OCI-LY1 (cell line): Measurements from ENCODE around the gene SLC7A14.
"Not testable (repeated sequence)": the region's sequence is repeated elsewhere in the genome, so short reads cannot be mapped to it uniquely, and the experiment has no call there.

Experiments
- H2AFZ ChIP-seq: fragments of 200-600 bp; sonication (generic), shearing (Covaris generic); 2 replicates; pipeline ENCODE4 v1.6.0; 2014; ENCODE audit warnings: antibody characterized with exemption, mild to moderate bottlenecking, low read length
- H3F3A ChIP-seq: fragments of 200-600 bp; sonication (generic), shearing (Covaris generic); 2 replicates; pipeline ENCODE4 v1.6.0; 2014; ENCODE audit warnings: mild to moderate bottlenecking, antibody characterized with exemption, low read length, moderate library complexity; ENCODE audit not compliant: insufficient read depth
- H3K27ac ChIP-seq: fragments of 200-600 bp; sonication (generic); 2 replicates; pipeline ENCODE4 v1.5.1; 2014; ENCODE audit warnings: low read length, mixed run types, mild to moderate bottlenecking, low read depth; ENCODE audit not compliant: poor library complexity, severe bottlenecking
- H3K27me3 ChIP-seq: fragments of 200-600 bp; sonication (generic); 2 replicates; pipeline ENCODE4 v1.6.0; 2014; ENCODE audit warnings: antibody characterized with exemption, mild to moderate bottlenecking, low read length, moderate library complexity; ENCODE audit not compliant: insufficient read depth
- H3K36me3 ChIP-seq: fragments of 200-600 bp; sonication (generic); 2 replicates; pipeline ENCODE4 v1.6.1; 2014; ENCODE audit warnings: mild to moderate bottlenecking, antibody characterized with exemption, low read length, moderate library complexity, mixed read lengths; ENCODE audit not compliant: insufficient read depth
- H3K4me1 ChIP-seq: fragments of 200-600 bp; sonication (generic); 2 replicates; pipeline ENCODE4 v1.5.1; 2014; ENCODE audit warnings: mild to moderate bottlenecking, low read length, moderate library complexity; ENCODE audit not compliant: insufficient read depth, severe bottlenecking
- H3K4me2 ChIP-seq: fragments of 200-600 bp; sonication (generic), shearing (Covaris generic); 2 replicates; pipeline ENCODE4 v1.6.1; 2014; ENCODE audit warnings: low read length
- H3K4me3 ChIP-seq: fragments of 200-600 bp; sonication (generic); 2 replicates; pipeline ENCODE4 v1.5.1; 2014; ENCODE audit warnings: low read length, low read depth, mild to moderate bottlenecking, mixed read lengths; ENCODE audit not compliant: poor library complexity, severe bottlenecking
- H3K79me2 ChIP-seq: fragments of 200-600 bp; shearing (Covaris generic); 2 replicates; pipeline ENCODE4 v1.6.1; 2016; ENCODE audit warnings: mixed run types, low read length, mixed read lengths; ENCODE audit not compliant: insufficient read depth
- H3K9ac ChIP-seq: fragments of 200-600 bp; sonication (generic), shearing (Covaris generic); 2 replicates; pipeline ENCODE4 v1.6.1; 2014; ENCODE audit warnings: mild to moderate bottlenecking, low read length, mixed read lengths
- H3K9me2 ChIP-seq: fragments of 200-600 bp; sonication (generic), shearing (Covaris generic); 2 replicates; pipeline ENCODE4 v1.6.1; 2014; ENCODE audit warnings: low read depth, mild to moderate bottlenecking, low read length, mixed read lengths
- H3K9me3 ChIP-seq: fragments of 200-600 bp; shearing (Covaris generic); 2 replicates; pipeline ENCODE4 v1.6.1; 2014; ENCODE audit warnings: low read length, mixed read lengths
- H4K20me1 ChIP-seq: fragments of 200-600 bp; sonication (generic), shearing (Covaris generic); 2 replicates; pipeline ENCODE4 v1.6.0; 2016; ENCODE audit warnings: mild to moderate bottlenecking, low read length; ENCODE audit not compliant: insufficient read depth
- CTCF ChIP-seq: fragments of 200-600 bp; sonication (generic), shearing (Covaris generic); IDR thresholded peaks from 2 replicates; pipeline ENCODE4 v1.5.1; 2017; ENCODE audit warnings: mild to moderate bottlenecking, antibody characterized with exemption, low read length, moderate library complexity, mixed read lengths
- EZH2 ChIP-seq: fragments of 200-600 bp; sonication (generic), shearing (Covaris generic); IDR thresholded peaks from 2 replicates; pipeline ENCODE4 v1.8.0; 2017; ENCODE audit warnings: borderline replicate concordance, mixed run types, mild to moderate bottlenecking, antibody characterized with exemption, low read length, moderate library complexity, mixed read lengths

SLC7A14 gene

GRCh38 chr3:170584585-170585007 is 1.3 kb downstream of the SLC7A14 start:
- TF ChIP-seq EZH2: no peak
- no peak for TF ChIP-seq CTCF
- H3K9ac ChIP-seq: no peak overlapping the region
- no peak overlapping the region for H2AFZ ChIP-seq
- no peaks in the 10 kb centered on the region for H4K20me1 ChIP-seq
- no peaks in the 10 kb centered on the region for H3K79me2 ChIP-seq
- no peaks in the 10 kb centered on the region for H3K36me3 ChIP-seq
- no peaks in the 10 kb centered on the region for H3K9me2 ChIP-seq
- no peaks in the 10 kb centered on the region for H3F3A ChIP-seq
- no peaks in the 10 kb centered on the region for H3K9me3 ChIP-seq
- no peak overlapping the region for H3K4me2 ChIP-seq
- H3K27ac ChIP-seq: no peak overlapping the region
- no peaks in the 10 kb centered on the region for H3K27me3 ChIP-seq
- H3K4me3 ChIP-seq: no peak overlapping the region
- no peaks in the 10 kb centered on the region for H3K4me1 ChIP-seq

GRCh38 chr3:170579646-170580045 is 6.2 kb downstream of the SLC7A14 start:
- H3K36me3 ChIP-seq: no peaks in the 10 kb centered on the region
- no peaks in the 10 kb centered on the region for H3F3A ChIP-seq
- TF ChIP-seq CTCF: no peak
- no peak for TF ChIP-seq EZH2
- H3K9ac ChIP-seq: no peak overlapping the region
- no peak overlapping the region for H3K27ac ChIP-seq
- H3K4me2 ChIP-seq: no peak overlapping the region
- H3K9me3 ChIP-seq: no peaks in the 10 kb centered on the region
- H2AFZ ChIP-seq: no peak overlapping the region
- H3K79me2 ChIP-seq: no peaks in the 10 kb centered on the region
- H3K4me1 ChIP-seq: no peaks in the 10 kb centered on the region
- no peaks in the 10 kb centered on the region for H3K9me2 ChIP-seq
- H3K4me3 ChIP-seq: no peak overlapping the region
- H3K27me3 ChIP-seq: no peaks in the 10 kb centered on the region
- H4K20me1 ChIP-seq: no peaks in the 10 kb centered on the region

GRCh38 chr3:170572665-170573253 is 13.1 kb downstream of the SLC7A14 start:
- no peaks in the 10 kb centered on the region for H3K9me2 ChIP-seq
- no peaks in the 10 kb centered on the region for H3K4me1 ChIP-seq
- H3K9me3 ChIP-seq: no peaks in the 10 kb centered on the region
- H2AFZ ChIP-seq: no peak overlapping the region
- no peak overlapping the region for H3K4me2 ChIP-seq
- H3K27ac ChIP-seq: no peak overlapping the region
- no peak overlapping the region for H3K9ac ChIP-seq
- no peak overlapping the region for H3K4me3 ChIP-seq
- no peaks in the 10 kb centered on the region for H3K27me3 ChIP-seq
- H3F3A ChIP-seq: no peaks in the 10 kb centered on the region
- no peaks in the 10 kb centered on the region for H3K36me3 ChIP-seq
- TF ChIP-seq CTCF: no peak
- no peak for TF ChIP-seq EZH2
- no peaks in the 10 kb centered on the region for H3K79me2 ChIP-seq
- H4K20me1 ChIP-seq: no peaks in the 10 kb centered on the region

- not testable (repeated sequence) for H4K20me1 ChIP-seq, H3K27me3 ChIP-seq, H3K9ac ChIP-seq, H3K9me3 ChIP-seq, H3K79me2 ChIP-seq, H2AFZ ChIP-seq, H3K4me2 ChIP-seq, H3K27ac ChIP-seq, H3K36me3 ChIP-seq, H3K9me2 ChIP-seq, H3F3A ChIP-seq, H3K4me3 ChIP-seq, H3K4me1 ChIP-seq
Measured at GRCh38 chr3:170567598-170567997, 18.3 kb downstream of the SLC7A14 start.
